ENCODE data around the gene CACNA1B.
"Not testable (repeated sequence)": the region's sequence is repeated elsewhere in the genome, so short reads cannot be mapped to it uniquely, and the experiment has no call there.

The CACNA1B gene

DNA sequence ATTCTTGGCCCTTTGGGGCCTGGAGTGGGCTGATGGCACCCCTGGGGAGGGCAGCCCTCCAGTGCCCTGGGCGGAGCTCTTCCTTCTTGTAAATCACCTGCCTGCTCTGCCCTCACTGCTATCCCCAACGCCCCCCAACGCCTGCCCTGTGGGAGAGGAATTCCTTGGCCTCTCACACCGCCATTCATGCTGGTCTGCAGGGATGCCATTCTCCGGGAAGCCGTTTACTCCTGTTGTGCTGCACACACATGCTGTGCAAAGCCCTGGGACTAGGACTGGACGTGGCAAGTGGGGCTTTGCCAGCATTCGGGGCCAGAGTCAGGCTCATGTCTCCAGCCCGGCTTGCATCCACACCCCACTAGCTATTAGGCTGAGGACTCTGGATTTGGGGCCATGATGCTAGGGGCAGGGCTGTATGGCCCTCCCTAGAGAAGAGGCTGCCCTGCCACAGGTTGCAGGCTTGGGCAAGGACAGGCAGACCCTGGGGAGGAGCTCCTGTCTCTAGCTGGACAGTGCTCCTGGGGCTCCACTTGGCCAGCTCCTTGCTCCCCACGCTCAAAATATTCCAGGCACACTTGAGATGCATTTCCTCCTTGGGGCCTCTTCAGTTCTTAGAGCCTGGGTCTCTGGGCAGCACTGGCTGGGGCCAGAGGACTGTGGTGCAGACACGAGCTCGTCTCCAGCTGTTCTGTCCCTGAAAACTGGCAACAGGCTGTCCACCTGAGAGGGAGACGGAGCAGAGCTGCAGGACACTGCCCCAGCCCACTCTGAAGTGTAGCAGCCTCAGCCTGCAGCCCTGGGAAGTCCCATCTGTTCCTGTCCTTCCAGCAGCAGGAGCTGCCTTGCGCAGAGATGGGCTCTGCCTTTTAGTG, 226.9 kb downstream of the CACNA1B start:
- no peak for DNase-seq

DNA sequence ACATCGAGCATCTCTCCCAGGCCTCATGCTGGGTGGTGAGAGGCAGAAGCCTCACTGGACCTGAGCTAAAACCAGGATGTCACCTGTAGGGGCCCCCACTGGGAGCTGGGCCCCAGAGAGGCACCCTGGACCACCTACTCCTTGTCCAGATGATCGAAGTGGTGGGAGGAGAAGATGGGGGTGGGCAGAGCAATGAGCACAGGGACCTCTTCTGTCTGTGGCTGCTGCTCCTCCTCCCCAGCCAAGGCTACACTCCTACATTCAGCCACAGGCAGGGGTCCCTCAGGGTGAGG, 227.5 kb downstream of the CACNA1B start:
- DNase-seq = no peak

DNA sequence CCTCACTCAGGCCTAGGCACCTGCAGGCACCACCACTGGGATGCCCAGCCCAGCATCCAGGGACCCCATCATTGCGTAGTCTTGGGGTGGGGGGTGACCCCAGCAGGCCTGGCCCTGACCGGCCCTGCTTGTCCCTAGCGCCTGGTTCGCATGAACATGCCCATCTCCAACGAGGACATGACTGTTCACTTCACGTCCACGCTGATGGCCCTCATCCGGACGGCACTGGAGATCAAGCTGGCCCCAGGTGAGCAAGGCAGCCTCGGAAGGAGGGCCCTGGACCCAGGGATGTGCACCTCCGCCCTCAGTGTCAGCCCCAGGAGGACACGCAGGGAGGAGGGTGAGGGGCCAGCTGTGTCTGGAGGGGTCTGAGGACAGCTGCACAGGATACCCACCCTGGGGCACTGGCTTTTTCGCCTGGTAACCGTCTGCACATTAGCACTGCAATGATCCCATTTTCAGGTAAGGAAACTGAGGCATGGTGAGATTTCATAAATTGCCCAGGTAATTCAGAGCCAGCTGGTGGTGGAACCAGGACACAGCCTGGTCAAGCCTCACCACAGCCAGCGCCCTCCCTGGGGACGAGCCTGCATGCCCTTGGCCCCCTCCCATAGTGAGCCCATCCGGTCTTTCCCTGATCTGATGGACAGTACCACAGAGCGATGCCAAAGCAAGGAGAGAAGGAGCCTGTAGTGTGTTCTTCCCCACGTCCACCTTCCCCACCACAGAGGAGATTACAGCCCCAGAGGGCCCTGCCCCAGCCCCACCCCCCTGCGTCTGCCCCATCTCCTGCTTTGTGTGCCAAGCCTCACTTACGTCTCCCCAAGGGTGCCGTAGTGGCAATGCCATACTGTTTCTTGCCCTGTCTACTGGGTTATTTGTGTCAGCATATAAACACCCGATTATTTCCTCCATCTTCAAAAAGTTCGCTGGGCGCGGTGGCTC, 228.3 kb downstream of the CACNA1B start:
- DNase-seq = no peak

DNA sequence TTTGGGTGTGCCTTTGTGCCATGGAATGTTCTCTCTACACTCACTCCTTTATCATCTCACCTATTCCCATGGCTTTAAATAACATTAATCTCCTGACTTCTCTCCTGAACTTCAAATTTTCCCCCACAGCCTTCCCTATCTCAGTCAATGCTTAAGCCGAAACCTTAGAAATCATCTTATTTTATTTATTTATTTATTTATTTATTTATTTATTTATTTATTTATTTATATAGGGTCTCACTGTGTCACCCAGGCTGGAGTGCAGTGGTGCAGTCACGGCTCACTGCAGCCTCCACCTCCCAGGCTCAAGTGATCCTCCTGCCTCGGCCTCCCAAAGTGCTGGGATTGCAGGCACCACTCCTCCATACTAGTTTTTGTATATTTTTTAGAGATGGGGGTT, 229.5 kb downstream of the CACNA1B start:
- not testable (repeated sequence) for DNase-seq

DNA sequence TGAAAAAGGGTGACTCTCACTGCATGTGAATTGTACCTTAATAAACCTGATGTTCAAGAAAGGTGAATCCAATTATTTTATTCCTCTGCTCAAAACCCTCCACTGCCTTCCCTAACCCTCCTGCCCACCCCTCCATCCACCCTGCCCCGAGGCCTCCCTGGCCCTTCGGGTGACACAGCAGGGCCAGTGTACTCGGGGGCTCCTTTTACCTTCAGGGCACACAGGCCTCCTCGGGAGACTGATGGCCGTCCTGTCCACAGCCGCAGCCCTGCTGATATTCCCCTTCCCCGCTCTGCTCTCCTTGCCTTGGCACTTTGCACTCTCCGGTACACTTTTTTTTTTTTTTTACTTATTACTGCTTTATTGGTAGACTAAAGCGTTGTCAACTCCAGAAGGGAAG, 234.0 kb downstream of the CACNA1B start:
- DNase-seq = no peak

DNA sequence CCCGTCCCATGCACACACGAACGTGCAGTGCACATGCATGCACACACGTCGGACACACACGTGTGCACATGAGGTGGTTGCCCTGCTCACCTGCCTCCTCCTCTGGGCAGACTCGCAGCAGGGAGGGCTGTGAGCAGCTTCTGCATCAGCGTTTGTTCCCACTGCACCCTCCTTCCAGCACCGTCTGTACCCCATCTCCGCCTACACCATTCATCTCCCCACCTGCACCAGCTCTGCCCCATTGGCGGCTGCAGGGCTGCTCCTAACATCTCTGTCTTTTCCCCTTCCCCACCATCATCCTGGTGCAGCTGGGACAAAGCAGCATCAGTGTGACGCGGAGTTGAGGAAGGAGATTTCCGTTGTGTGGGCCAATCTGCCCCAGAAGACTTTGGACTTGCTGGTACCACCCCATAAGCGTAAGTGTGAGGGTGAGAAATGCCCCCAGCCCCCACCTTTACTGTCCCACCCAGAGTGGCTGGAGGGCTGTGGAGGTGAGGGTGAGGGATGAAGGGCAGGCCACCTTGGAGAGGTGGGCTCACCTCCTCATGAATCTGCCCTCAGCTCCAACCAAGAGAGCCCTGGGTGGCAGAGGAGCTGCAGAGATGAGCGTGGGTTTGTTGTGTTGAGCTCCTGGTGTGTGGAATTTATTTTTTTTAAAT, 234.6 kb downstream of the CACNA1B start:
- no peak for DNase-seq

DNA sequence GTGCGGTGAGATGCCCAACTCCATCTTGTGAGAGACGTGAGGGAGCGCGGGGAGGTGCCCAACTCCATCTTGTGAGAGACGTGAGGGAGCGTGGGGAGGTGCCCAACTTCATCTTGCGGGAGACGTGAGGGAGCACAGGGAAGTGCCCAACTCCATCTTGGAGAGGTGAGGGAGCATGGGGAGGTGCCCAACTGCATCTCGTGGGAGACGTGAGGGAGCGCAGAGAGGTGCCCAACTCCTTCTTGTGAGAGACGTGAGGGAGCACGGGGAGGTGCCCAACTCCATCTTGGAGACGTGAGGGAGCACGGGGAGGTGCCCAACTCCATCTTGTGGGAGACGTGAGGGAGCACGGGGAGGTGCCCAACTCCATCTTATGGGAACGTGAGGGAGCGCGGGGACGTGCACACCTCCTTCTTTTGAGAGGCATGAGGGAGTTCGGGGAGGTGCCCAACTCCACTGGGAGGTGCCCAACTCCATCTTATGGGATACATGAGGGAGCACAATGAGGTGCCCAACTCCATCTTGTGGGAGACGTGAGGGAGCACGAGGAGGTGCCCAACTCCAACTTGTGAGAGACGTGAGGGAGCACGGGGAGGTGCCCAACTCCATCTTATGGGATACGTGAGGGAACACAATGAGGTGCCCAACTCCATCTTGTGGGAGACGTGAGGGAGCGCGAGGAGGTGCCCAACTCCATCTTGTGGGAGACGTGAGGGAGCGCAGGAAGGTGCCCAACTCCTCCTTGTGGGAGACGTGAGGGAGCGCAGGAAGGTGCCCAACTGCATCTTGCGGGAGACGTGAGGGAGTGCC, 235.4 kb downstream of the CACNA1B start:
- DNase-seq = no peak

DNA sequence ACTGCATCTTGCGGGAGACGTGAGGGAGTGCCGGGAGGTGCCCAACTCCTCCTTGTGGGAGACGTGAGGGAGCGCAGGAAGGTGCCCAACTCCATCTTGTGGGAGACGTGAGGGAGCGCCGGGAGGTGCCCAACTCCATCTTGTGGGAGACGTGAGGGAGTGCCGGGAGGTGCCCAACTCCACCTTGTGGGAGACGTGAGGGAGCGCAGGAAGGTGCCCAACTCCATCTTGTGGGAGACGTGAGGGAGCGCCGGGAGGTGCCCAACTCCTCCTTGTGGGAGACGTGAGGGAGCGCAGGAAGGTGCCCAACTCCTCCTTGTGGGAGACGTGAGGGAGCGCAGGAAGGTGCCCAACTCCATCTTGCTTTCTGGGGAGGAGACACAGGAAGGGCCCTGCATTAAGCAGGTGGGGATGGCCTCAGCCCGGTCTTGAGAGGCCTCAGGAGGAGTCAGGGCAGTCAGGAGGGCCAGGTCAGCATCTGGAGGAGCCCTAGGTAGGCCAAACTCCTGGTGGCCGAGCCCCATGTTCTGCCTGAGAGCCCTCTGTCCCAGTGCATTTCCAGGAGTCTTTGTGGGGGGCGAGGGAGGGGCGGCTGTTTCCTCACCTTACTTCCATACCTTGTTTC, 236.2 kb downstream of the CACNA1B start:
- DNase-seq = not testable (repeated sequence)

DNA sequence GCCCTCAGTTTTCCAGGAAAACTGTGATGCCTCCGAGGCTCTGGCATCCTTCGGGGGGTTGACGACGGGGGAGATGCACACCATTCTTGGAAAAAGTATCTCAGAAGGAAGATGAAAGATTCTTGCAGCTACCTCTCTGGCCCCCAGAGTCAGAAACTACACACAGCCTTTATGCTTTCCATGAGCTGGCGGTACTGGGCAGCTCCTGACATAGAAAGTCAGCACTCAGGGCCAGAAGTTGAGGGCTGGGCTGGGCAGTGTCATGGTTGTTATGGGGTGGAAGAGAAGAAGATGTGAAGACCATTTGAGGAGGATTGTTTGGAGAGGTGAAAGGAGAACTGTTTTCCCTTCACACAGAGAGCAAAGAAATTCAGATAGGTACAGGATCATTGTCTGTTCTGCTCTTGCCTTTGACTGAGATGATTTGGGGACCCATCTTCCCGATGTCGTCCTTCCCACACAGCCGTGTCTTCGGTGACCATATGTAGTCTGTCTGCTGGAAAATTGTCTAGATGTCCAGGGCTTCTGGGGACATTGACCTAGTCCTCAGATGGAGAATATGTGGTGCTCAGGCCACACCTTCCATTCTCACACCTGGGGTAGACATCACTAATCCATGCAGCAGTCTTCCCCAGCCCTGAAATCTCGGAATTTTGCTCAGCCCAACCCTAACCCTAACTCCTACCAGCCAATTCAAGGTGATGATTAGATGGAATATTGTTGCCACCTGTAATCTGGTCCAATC, 237.1 kb downstream of the CACNA1B start:
- no peak for DNase-seq

DNA sequence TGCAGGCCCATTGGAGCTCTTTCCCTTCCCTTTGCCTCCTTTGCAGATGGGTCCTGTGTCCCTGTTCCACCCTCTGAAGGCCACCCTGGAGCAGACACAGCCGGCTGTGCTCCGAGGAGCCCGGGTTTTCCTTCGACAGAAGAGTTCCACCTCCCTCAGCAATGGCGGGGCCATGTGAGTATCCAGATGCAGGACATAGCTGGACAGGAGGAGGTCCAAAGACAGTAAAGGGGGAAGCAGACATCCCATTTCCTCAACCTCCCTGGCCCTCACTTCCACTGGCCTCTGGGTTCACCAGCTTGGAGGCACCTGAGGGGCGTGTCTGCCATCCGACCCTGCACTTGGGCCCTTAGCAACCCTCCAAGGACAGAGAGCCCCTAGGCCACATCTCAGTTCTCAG, 237.9 kb downstream of the CACNA1B start:
- no peak for DNase-seq

DNA sequence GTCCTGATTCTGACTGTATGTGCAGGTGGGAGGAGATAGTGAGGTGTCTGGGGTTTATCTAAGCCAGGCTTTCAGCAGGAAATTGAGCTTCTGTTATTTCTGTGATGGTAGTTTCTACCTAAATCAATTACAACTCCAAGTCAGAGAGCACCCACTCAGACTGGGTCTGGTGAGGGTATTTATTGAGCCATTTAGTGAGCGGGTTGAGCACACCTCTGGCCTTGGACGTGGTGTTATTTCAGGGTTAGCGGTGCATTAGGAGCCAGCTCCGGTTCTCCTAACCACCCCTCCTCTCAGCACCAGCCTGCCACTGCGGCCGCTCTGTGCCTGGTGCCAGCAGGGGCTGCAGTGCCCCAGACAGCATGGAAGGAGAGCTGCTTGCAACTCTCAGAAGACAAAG, 238.9 kb downstream of the CACNA1B start:
- no peak for DNase-seq

DNA sequence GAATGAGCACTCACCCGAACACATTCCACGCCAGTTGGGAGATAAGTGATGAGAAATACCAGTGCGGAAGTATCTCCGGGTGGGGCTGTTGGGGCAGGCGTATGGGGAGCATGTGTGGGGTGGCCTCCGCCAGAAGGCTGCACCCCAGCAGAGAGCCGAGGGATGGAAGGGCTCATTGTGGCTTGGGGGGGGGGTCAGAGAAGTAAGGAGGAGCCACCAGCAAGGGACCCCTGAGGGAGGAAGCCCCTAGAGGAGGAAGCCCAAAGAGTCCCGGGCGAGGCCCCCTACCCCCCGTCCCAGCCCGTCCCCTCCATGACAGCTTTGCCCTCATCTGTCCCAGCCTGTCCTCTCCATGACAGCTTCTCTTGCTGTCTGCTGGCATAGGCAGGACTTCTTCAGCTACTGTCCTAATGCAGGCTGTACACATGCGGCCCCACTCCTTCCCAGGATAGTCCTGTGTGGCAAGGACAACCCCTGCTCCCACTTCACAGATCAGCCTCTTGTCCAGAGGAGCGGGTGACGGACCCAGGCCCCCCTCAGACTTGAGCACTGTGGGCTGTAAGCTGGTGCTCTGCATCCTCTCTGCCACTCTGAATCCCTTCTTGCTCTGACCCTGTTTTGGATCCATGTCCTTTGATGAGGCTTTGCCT, 239.6 kb downstream of the CACNA1B start:
- no peak for DNase-seq

DNA sequence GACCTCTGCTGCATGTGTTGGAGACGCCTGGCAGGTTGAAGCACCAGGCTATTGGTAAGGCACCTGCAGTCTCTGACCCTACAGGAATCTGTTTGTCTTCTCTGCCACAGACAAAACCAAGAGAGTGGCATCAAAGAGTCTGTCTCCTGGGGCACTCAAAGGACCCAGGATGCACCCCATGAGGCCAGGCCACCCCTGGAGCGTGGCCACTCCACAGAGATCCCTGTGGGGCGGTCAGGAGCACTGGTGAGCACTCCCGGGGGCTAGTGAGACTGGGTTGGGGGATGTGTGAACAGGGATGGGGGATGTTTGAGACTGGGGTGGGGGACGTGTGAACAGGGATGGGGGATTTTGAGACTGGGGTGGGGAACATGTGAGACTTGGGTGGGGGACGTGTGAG, 240.3 kb downstream of the CACNA1B start:
- DNase-seq = no peak

DNA sequence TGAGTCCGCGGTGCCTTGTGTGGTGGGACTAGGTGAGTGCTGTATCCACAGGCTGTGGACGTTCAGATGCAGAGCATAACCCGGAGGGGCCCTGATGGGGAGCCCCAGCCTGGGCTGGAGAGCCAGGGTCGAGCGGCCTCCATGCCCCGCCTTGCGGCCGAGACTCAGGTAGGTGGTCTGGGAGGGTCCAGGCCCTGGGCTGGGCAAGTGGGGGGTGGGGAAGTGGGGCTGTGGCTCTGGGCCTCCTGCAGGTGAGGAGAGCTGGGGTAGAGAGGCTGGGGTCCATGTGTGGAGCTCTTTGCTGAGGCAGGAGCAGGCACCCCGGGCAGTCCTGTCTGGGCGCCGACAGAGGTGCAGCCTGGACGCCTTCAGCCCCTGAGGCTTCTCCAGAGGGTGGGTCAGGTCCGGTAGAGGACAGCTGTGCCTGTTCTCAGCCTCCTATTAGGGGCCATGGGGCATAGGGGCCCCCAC, 241.1 kb downstream of the CACNA1B start:
- DNase-seq = no peak

DNA sequence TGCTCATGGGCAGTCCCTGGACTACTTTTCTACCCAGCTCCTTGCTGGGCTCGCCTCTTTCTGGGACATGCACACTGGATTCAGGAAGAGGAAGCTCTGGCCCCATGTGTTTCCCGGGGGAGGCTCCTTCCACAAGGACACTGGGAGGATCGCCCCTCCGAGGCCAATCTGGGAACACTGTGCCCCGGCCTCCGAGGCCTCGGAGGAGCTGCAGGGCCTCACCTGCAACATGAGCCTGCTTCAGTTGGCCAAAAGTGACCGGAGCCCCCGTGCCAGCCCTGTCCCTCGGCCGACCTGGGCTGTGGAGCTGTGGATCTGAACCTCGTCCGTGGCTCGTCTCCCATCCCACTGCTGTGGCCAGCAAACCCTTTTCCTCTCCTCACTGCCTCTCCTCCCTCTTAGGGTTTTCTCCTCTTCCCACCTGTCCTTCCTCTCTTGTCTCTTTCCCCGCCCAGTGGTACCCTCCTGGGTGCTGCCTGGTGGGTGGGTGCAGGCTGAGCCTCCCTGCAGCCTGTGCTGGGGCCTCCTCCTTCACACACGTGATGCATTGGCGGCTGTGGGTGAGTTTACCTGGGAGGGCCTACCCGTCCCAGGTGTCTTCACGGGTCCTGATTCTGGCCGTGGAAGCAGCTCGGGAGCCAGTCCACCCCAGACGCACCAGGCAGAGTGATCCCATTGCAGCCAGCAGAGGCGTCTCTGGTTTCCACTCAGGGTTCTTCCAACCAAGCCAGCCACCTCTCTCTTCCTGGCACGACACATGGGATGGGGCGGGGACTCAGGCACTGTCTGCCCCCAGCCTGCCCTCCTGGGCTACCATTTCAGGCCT, 241.8 kb downstream of the CACNA1B start:
- DNase-seq = no peak

DNA sequence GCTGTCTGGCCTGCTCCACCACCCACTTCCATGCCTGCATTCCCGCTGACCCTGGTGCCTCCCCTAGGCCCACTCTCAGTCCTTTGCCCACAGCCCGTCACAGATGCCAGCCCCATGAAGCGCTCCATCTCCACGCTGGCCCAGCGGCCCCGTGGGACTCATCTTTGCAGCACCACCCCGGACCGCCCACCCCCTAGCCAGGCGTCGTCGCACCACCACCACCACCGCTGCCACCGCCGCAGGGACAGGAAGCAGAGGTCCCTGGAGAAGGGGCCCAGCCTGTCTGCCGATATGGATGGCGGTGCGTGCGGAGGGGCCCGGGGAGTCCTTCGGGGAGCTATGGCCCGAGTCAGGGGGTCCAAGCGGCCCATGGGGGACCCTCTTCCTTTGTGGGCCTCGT, 242.5 kb downstream of the CACNA1B start:
- DNase-seq = no peak

DNA sequence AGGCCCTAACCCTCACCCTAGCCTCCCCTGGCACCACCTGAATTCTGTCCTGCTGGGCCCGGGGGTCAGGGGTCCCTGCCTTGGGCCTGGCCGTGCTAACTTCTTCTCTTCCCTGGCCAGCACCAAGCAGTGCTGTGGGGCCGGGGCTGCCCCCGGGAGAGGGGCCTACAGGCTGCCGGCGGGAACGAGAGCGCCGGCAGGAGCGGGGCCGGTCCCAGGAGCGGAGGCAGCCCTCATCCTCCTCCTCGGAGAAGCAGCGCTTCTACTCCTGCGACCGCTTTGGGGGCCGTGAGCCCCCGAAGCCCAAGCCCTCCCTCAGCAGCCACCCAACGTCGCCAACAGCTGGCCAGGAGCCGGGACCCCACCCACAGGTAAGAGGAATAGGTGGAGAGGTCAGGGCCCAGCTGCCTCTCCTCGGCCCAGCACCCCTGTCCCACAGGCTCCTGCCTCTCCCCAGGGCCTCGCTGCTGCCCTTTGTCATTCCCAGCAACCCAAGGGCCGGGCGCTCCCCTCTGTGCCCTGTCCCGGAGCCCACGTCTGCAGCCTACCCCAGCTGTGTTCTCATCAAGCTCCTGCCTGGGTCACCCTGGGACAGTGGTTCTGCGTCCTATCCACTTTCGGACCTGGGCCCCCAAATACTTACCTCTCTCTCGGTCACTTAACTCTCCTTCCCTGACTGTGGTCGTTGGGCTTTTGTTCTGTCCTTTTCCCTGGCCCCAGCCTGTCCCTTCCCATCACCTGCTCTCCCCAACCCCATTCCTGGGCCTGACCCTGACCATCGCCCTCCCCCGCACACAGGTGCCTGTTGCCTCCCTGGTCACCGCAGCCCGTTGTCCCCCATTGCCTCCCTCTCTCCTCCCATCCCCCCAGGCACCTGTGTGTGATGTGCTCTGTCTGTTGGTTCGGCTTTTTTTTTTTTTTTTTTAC, 243.2 kb downstream of the CACNA1B start:
- DNase-seq = no peak

DNA sequence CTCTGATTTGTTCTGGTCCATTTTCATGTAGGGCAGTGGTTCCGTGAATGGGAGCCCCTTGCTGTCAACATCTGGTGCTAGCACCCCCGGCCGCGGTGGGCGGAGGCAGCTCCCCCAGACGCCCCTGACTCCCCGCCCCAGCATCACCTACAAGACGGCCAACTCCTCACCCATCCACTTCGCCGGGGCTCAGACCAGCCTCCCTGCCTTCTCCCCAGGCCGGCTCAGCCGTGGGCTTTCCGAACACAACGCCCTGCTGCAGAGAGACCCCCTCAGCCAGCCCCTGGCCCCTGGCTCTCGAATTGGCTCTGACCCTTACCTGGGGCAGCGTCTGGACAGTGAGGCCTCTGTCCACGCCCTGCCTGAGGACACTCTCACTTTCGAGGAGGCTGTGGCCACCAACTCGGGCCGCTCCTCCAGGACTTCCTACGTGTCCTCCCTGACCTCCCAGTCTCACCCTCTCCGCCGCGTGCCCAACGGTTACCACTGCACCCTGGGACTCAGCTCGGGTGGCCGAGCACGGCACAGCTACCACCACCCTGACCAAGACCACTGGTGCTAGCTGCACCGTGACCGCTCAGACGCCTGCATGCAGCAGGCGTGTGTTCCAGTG, 244.0 kb downstream of the CACNA1B start:
- no peak for DNase-seq
